Muscle of arm (tissue), 12 donors: Measurements from ENCODE around the gene TULP4. TPM values are rescaled to one million over a fixed set of nuclear protein-coding genes. Genes with fewer than 3 reads are reported as not detected.

Experiments
- DNase-seq: peaks from one replicate; pipeline ENCODE4 v3.0.0-alpha.2; 2013
- polyA plus RNA-seq, 12 donors: library from polyadenylated mRNA; unstranded; fragments of 120-200 nt; gene quantifications; one replicate each; pipeline ENCODE4 v1.2.1, GENCODE V29; 2013; ENCODE audit not compliant: insufficient read length in 12 of 12

TULP4 gene
- polyA plus RNA-seq, 12 donors = 9.9 to 36.3 (median 19.0) TPM

DNA sequence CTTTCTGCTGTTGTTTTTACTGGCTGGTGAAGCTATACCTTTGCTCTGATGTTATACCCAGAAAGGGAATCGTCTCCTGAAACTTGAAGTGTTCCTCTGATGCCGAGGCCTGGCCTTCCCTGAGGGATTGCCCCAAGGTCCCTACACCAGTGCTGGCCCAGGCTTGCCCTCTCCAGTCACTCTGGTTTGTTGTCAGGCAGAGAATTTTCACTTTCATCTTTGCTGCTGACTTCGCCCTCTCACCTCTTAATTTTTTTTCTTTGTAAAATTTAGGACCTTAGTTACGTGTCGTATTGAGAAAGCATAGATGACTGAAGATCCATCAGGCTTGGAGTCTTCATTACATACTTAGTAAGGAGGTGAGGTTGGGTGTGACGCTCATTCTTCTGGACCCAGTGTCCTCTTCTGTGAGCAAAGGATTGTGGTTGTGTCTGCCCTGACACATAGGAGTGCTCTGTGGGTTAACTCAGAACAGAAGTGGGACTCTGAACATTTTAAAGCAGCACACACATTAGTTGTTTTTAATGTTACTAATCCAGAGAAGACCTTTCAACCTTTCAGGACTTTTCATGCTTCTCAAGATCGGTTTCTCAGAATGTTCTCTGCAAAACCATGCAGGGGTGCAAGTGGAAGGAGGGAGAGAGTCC lies 45.4 kb downstream of the TULP4 start:
- no peak for DNase-seq

DNA sequence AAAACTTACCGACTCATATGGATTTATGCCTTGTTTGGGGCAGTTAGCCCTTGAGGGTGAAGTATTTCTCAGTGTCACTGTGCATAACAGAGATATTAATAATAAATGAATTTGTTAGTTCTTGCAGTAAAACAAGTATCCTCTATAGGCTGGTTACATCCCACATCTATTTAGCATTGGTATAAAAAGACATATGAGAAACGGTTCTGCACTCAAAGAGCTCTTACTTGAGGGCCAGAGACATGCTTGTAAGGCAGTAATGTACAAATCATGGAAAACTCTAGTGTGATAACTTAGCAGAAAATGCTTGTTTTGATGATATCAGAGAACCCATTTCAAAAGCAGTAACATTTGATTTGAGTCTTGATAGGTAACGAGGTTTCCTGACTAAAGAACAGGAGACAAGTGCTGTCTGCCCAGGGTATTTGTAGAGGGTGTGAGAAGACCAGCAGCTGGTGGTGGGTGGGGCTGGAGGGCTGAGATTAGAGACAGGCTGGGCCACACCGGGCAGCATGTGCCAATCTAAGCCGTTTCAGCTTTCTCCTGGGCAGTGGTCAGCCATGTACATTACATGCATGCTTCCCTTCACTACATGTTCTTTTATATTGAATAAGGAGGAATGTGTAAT lies 46.3 kb downstream of the TULP4 start:
- no peak for DNase-seq

DNA sequence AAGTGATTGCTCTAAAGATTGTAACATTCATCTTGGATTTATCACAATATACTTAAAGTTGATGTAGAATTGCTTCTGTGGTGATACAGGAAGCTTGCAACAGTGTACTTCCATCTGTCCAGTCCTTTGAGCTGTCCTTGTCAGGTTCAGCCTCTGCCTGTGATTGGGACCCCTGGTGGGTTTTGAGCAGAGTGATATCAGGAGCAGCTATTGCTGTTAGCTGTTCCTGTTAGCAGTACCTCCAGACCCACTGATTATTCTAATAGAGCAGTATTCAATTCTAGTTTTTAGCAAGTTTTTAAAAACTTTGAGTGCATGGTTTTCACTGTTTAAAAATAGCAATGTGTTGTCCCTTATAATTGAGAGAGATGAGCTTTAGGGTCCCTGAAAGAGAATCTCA lies 48.8 kb downstream of the TULP4 start:
- no peak for DNase-seq

DNA sequence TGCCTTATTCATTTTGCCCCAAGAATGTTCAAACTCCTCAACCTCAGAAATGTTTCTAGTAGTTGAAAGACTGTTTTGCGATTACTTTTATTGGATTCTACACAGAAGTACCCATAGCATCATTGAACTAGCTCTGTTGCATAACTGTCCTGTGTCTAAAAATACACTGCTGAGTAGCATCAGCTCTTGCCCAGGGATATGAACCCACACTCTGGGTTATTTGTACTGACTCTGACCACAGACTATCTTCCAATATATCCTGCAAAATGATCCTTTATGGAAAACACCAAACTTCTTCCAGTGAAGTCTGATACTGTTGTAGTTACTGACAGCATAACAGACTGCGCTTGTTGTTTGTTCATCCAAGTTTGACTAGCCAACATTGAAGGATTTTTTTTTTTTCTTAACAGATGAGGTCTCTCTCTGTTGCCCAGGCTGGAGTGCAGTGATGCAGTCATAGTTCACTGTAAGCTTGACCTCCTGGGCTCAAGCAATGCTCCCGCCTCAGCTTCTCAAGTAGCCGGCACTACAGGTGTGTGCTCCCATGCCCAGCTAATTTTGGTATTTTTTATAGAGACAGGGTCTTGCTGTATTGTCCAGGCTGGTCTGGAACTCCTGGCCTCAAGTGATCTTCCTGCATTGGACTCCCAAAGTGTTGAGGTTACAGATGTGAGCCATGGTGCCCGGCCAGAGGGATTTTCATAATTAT lies 49.9 kb downstream of the TULP4 start:
- no peak for DNase-seq

DNA sequence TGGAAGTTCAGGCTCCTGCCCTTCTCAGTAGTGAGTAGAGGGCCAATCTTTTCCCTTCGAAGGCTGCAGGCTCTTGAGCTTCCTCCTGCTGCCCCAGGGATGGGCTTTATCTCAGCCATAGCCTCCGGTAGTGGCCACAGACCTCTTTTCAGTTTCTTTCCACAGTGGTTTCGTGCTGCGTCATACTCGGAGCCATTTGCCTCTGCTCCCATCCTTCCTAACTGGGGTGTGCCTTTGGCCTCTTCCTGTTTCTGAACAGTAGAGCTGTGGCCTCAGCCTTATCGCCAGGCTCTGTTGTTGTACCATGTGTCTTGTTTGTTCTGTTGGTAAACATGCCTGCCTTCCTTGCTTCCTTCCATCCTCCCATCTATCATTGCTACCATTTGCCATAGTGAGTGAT lies 54.1 kb downstream of the TULP4 start:
- DNase-seq = no peak

DNA sequence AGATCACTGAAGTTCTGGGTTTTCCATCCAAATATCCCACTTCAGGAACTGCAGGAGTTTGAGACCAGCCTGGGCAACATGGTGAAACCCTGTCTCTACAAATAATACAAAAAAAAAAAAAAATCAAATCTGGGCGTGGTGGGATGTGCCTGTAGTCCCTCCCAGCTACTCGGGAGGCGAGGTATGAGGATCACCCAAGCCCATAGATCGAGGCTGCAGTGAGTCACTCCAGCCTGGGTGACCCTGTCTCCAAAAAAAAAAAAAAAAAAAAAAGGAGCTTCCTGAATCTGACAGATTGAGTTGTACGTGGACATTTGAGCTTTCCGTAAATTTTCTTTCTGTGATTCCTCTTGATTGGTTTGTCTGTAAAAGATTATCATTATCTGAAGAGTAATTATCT lies 55.6 kb downstream of the TULP4 start:
- no peak for DNase-seq

DNA sequence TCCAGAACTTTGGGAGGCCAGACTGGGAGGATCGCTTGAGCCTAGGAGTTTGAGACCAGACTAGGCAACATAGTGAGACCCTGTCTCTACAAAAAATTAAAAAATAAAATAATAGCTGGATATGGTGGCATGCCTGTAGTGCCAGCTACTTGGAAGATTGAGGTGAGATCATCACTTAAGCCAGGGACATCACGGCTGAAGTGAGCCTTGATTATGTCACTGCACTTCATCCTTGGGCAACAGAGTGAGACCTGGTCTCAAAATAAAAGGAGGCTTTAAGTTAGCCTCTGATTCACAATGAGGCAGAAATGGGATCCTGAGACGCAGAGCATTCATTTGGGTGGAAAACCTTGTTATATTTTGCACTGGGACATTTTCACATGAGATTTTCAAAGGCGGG lies 57.0 kb downstream of the TULP4 start:
- no peak for DNase-seq

DNA sequence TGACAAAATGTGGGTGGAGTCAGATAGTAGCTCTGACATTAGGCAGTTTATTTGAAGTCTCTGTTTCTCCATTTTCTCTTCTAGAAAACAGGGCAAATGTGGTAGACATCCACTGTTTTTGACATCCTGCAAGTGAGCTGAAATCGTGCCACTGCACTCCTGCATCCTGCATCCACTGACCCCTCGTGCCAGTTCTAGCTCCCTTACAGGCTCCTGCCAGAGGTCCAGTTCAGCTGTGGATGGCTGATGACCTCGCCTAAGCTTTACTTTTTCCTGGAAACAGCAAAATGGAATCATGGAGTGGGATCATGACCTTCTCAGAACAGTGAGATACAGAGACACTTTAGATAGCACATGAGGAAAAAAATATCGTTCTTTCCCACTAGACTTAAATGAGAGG lies 58.5 kb downstream of the TULP4 start:
- DNase-seq = no peak

DNA sequence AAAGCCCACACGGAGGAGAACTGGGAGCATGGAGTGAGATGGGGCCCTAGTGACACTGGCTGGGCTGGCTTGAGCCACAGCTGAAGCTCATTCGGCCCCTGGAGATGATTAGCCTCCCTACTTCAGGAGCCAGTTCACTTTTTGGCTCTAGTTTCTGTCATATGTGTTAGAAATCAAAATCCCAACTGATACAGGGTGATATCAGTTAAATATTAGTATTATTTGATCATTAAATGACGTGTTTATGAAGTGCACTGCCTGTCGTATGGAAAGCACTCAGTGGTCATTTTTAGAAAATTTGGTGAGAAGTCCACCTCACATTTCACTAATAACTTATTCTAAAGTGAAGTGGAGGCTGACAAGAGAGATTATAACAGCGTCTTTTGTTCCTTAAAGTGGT lies 59.0 kb downstream of the TULP4 start:
- DNase-seq = no peak

DNA sequence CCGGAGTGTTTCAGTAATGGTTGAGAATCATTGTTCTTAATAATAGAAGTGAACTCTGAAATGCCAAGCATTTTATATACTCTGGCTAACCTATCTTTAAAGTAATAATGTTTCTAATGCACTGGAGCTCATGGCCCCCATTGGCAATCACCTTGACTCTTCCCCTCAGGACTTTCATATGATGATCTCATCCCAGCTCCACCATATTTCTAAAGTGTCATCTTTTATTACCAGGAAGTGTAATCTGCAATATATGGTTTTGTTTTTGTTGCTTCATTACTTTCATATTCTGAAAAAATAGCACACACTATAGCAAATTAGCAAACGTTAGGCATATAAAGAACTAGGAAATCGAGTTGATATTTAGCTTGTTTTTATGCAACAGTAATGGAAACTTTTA lies 60.3 kb downstream of the TULP4 start:
- no peak for DNase-seq

DNA sequence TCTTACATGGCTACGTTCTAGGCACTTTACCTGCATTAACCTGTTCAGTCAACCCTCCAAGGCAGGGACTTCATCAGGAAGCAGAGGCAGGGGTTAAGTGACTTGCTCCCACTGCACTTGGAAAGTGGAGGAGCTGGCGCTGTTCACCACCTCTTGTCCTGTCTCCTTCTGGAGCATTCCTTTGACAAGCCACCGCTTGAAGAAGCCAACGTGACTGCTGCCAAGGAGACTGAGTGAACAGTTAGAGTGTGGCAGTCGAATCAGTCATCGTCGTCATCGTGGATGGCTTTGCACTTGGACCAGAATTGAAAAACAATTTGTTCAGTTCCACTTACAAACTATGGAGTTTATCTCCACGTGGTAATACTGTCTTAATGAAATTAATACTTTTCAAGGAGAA lies 60.9 kb downstream of the TULP4 start:
- no peak for DNase-seq

DNA sequence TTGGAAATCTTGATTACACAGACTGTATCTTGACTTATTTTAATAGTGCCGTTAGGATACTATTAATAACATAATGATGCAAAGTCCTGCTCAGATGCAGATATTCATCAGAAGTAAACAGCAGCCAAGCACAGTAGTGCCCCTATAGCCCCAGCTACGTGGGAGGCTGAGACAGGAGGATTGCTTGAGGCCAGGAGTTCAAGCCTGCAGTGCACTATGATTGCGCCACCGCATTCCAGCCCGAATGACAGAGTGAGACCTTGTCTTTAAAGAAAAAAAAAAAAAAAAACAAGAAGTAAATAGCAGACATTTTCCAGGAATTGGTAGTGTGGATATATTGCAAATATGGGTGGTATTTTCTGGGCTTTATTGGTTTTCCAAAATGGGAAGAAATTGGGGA lies 61.8 kb downstream of the TULP4 start:
- DNase-seq = no peak

DNA sequence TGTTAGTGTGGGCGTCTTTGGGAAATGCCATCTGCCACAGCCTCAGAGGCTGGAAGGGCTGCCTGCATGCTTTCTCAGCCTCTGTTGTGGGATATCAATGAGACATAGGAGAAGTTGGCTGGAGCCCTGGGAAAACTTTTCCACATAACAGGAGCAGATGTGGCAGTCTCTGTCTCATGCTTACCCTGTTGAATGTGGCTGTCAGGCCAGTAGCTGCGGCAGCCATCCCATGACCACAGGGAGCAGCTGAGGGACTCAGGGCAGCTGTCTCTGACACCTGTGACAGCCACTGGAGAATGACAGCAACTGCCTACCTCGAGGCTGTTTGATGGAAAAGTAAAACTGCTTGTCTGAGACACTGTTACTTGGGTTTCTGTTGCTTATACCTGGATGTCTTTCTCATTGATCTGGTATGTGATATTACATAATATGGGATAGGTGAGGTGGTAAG lies 64.4 kb downstream of the TULP4 start:
- peak; percentile 43 for DNase-seq

DNA sequence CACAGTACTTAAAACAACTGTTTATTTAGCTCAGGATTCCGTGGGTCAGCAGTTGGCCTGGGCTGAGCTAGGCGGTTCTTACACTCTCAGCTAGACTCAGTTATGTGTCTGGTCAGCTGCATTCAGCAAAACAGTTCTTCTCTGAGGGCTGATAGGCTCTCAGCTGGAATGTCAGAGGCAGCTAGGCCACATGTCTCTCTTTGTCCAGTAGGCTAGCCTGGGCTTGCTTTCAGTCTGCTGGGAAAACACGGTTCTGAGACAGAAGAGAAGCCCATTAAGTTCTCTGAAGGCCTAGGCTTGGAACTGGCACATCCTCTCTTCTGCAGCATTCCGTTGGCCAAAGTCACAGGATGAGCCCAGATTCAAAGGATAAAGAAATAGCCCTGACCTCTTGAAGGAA lies 65.6 kb downstream of the TULP4 start:
- DNase-seq = no peak

DNA sequence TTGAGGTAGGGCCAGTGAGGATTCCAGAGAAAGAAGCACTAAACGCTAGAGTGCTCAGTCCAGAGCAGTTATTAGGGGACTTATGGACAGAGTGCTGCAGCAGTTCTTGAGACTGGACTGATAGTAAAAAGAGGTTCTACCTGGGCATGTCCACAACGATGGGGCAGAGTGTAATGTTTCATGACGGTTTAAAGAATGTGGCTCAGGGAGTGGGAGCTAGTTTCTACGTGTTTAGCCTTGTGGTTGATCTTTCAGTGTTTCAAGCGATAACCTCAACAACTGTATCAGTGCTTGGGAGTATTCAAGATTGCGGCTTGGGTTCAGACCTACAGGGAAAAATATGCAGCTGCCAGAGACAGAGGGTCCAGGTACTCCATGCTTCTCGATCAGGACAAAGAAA lies 67.1 kb downstream of the TULP4 start:
- DNase-seq = no peak

DNA sequence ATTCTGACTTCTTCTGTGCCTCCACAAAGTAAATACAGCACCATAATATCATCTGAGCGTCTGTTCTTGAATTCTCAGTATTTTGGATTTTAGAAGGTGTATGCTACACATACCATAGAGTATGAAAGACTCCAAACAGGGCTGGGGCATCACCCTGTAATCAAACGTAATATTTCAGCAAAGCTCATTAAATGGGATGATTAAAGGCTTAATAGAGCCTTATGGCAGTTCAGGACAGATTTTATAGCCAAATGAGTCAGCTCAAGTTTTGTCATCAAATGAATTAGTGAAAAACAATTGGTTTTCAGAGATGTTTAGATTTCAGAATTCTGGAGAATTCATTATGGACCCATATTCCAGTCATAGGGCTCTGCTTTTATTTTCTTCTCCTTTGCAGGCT lies 68.9 kb downstream of the TULP4 start:
- no peak for DNase-seq

DNA sequence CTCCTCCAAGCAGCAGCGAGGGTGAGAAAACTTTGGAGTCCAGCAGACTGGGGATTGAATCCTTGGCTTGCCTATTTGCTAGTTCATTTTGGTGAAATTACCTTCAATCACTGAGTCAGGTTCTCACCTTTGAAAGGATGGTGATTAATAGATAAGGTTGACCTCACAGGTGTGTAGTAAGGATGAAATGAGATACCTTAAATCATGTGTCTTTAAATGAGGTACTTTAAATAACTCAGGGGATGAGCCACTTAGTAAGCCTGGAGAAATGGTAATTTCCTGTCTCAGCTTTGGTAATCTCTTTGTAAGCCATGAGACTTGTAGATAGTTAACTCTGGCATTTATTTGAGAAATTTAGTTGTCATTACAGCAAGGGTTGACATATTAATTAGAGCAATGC lies 70.2 kb downstream of the TULP4 start:
- no peak for DNase-seq

DNA sequence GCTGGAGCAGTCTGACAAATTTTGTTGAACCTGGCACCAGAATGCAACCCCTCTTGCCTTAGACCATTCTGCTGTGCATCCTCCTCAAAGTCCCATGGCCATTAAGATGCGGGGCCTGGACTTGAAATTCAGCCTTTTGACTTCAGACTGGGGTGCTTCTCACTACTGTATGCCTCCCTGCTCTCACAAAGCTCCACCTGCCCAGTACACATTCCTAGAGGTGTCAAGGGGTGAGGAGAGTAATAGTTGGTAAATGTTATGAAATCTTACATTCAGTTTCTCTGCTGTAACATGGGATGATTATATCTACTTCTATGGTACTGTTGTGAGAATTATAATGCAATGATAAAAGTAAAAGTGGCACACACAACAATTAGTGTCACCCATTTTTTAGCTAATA lies 70.8 kb downstream of the TULP4 start:
- no peak for DNase-seq

DNA sequence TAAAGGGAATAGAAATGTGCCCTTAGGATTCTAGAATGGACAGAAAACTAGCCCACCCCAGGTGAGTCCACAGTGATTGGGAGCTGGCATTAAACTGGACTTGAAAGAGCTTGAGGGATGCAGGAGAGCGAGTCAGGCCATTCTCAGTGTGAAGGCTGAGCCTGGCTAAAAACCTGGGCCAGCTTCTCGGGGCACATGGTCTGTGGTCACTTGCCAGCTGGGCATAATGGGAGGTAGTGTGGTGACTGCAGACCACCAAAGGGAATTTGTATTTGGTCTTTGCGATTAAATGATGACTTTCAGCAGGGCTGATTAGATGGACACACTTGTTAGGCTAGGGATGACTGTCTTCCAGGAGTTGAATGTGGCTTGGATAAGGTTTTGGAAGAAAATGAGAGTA lies 71.3 kb downstream of the TULP4 start:
- no peak for DNase-seq

DNA sequence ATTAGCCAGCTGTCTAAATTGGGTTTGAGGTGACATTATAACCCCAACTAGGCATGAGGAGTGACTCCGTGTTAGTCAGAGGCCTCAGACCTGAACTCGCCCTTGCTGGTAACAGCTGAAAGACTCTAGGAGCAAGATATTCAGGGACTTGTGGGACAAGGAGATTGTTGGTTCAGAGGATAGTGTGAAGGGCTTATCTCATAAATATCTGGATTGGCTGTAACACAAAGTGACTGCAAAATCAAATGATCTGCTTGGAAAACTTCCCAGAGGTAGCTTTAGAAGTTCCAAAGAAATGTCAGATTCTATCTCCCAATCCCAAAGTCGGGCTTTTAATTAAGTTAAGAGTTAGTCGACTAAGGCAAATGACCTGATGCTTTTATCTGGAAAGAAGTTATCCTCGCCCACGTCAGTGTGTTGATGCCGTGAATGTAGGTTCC lies 72.4 kb downstream of the TULP4 start:
- DNase-seq = no peak

DNA sequence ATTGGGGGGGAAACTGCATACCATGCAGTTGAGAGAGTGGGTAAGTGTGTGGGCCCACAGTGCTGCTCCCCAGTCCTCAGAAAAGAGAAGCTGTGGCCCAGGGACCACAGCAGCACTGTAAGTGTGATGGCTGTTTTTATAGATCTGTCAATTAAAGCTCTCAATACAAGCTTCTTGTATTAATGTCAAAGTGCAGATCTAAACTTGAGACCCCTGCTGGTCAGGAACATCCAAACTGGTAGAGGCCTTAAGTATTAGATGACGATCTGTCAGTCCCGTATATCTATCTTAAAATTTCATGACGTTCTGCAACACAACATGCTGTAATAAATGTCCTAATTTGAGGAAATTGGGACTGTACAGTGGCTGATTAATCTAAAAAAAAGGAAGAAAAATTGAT lies 74.8 kb downstream of the TULP4 start:
- no peak for DNase-seq

DNA sequence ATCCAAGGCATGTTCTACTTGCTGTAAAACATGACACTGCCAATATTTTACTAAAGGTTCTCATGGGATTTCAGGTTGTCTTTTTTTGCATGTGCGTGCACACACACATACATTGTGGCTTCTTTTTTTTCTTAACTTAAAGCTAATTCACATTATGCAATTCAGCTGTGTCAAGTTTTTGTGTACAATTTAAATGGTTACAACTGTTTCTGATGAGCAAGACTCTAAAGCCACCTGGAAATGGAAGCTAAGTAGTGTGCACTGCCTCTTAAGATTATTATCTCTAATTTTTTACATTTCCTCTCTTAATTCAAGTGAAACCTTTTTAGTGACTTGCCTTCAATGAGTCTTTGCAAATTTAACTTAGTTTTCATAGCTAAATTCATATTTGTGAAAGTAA lies 75.3 kb downstream of the TULP4 start:
- no peak for DNase-seq

DNA sequence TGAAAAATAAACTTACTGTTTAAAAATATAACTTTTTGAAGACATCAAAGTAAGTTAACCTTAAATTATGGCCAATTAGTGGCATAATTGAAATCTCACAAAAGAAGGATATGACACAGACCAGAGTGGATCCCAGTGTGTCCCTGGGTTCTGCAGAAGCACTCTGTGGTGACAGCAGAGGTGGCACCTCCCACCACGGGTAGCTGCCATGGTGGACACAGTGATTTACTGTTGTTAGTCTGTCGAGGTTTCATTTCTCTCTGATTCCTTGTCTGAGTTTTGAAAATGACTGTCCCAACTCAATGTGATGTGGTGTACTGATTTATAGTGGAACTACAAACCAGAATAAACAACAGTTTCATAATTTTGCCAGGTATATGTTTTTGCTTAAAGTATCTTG lies 76.5 kb downstream of the TULP4 start:
- no peak for DNase-seq
